NCI-H1694 (cell line): ENCODE data around the gene TMBIM6.

Experiments used
- DNase-seq: peaks from one replicate; lab custom pipeline; 2025; lab: John Stamatoyannopoulos, UW

Gene TMBIM6

DNA sequence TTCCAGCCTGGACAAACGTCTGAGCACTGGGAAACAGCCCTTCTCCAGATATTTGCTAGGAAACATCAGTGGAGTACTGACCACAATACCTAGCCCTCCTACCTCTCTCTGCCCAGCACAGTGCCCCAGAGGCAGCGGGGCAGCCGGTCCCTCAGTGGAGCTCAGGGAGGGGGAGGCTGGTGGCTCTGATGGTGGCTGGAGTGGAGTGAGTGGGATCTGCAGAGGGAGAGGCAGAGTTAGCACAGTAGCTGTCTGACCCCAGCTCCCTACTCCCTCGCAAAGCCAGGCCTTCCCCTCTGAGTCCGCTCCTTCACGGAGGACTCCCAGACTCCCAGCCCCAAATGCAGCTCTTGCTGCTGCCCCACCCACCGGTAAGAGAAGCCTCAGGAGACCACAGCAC, 56.9 kb downstream of the TMBIM6 start:
- DNase-seq = no peak

DNA sequence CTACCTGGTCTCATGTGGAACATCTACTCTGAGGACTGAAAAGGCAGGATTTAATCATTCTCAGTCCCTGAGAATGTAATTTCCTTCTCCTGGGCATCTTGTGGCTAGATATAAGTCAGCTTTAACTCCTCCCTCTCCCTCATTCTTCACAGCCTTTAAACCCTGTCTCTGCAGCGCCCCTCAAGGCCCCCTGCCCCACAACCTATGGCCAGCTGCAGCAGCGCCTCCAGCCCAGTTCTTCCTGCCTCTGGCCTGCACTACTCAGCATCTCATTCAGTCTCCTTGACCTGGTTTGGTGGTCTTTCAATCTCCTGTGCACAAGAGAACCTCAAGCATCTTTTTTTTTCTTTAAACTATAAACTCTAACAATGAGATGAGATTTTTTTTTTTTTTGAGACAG, 57.6 kb downstream of the TMBIM6 start:
- DNase-seq = no peak

DNA sequence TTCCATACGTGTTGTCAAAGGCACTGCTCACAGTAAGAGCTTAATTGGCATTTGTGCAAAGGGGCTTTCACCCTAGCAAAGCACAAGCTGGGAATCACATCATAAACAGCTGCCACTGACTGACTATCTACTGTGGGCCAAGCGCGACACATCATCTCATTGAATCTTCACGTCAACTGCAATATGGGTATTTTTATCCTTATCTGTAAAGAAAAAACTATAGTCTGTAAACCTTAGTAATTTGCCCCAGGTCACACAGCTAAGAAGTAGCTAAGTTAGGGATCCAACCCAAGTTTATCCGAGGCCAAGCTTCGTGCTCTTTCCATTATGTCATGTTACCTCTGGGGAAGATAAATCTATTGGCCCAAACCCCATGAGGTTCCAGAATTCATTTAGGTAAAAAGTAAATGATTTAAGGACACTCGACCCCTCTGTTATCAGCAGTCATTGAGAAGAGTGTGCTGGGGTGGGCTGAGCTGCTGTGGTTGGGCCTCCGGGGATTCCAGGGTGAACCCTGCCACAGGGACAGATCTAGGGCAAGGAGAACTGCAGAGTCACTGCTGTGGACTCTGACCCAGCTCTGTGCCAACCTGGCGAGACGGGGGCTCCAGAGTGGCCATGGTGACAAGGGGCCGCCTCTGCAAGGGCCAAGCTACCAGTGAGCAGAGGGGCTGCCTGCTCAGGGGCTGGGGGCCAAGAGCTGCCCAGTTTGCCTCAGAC, 59.2 kb downstream of the TMBIM6 start:
- no peak for DNase-seq

GRCh38 chr12:49801141-49802063, 60.0 kb downstream of the TMBIM6 start:
- no peak for DNase-seq

DNA sequence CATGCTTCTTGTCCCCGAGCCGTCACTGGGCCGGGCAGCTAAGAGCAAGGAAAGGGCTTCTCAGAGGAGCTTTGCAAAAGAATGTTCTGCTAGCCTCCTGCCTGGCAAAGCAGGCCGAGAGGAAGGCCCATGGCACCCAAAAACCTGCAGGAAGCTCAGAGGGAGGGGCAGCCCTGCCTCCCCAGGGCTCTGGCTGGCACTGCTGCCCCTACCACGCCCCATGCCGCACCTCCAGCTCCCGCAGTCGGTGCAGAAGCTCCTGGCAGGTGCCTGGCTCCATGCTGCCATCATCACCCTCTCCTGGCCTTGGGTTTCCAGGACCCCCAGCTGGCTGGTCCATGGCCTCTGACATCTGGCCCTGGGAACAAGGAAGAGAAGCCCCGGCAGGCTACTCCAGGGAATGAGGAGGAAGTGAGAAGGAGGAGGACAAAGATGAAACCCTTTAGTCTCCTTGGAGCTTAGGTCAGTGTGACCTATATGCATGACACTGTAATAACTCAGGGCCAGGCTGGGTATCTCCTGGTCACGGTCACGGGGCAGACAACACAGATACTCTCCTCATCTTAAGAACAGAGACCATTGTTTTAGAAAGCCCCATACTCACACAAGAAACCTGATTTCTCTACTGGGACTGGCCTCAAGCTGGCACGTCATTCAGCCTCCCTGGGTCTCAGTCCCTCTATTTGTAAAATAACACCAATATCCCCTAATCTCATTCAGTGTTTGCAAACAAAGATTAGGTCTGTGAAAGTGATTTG, 62.5 kb downstream of the TMBIM6 start:
- no peak for DNase-seq

GRCh38 chr12:49804821-49805220, 63.5 kb downstream of the TMBIM6 start:
- no peak for DNase-seq

GRCh38 chr12:49805409-49805808, 64.1 kb downstream of the TMBIM6 start:
- DNase-seq = no peak

DNA sequence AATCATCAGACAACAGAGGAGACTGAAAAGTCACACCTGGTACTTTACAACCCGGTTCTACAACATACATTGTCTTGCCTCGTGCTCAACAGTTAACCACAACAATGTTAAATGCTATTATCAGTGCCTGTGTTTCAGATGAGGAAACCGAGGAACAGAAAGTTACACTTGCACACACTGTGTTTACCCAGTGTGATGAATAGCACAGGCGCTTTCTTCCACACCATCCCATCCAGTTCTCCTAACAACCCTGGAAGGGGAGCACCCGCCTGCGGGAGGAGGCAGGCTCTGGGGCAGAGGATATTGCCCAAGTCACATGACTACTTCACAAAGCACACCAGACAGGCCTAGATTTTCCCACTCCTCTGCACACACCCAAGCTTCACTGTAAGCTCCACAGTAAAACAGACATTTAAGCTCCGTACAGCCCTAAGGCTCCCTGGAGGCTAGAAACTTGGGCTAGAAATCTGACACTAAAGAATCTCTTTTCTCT, 65.0 kb downstream of the TMBIM6 start:
- DNase-seq = no peak

DNA sequence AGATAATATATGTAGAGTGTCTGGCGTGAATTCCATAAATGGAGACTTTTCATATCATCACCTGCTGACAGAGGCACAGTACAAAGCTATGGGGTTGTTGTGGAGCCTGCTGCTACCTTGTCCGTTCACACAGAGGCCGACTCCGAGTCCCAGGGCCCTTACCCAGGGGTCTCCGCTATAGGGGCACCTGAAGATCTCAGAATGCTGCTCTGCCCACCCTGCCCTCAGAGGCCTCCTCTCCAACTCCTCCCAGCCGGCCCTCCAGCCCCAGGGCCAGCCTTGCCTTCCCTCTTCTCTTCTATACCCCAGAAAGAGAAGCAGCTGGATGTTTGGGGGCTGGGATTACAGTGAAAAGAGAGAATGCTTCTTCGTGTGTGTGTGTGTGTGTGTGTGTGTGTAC, 65.5 kb downstream of the TMBIM6 start:
- DNase-seq = no peak

GRCh38 chr12:49807991-49808580, 66.7 kb downstream of the TMBIM6 start:
- no peak for DNase-seq

- no peak for DNase-seq
Observed at GRCh38 chr12:49808686-49809380, 67.5 kb downstream of the TMBIM6 start.

DNA sequence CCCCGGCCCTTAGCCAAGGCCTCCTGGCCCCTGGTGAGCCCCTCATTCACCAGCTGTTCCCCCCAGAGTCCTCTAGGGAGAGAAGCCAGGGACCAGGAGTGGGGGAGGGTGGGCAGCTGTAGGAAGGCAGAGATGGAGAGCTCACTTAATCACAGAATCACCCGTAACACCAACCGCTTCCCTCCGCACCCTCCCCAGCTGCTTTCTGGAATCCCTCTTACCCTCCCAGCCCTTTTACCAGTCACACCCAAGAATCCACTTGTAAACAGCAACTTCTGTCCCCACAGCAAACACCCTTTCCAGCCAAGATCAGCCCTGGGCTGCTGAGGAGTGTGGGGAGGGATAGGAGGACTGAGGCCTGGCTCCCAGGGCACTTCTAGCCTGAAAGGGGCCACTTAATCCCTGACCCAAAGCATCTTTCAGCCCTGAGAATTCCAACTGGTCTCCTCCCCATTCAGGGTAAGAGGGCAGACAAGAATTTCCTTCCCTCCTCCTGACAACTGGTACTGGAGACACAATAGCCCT, 68.1 kb downstream of the TMBIM6 start:
- DNase-seq = no peak

GRCh38 chr12:49809906-49810389, 68.6 kb downstream of the TMBIM6 start:
- no peak for DNase-seq

GRCh38 chr12:49811136-49811535, 69.8 kb downstream of the TMBIM6 start:
- no peak for DNase-seq

GRCh38 chr12:49811961-49812401, 70.6 kb downstream of the TMBIM6 start:
- DNase-seq = no peak

- DNase-seq = no peak
Observed at GRCh38 chr12:49813131-49813530, 71.8 kb downstream of the TMBIM6 start.
